GM19455 (cell line): ENCODE results near the gene TSEN54.

Experiments
- ATAC-seq: cut with Tn5 transposase; IDR thresholded peaks from one replicate; pipeline ENCODE4 v1.9.1; 2021; ENCODE audit not compliant: unreplicated experiment

TSEN54 gene

DNA sequence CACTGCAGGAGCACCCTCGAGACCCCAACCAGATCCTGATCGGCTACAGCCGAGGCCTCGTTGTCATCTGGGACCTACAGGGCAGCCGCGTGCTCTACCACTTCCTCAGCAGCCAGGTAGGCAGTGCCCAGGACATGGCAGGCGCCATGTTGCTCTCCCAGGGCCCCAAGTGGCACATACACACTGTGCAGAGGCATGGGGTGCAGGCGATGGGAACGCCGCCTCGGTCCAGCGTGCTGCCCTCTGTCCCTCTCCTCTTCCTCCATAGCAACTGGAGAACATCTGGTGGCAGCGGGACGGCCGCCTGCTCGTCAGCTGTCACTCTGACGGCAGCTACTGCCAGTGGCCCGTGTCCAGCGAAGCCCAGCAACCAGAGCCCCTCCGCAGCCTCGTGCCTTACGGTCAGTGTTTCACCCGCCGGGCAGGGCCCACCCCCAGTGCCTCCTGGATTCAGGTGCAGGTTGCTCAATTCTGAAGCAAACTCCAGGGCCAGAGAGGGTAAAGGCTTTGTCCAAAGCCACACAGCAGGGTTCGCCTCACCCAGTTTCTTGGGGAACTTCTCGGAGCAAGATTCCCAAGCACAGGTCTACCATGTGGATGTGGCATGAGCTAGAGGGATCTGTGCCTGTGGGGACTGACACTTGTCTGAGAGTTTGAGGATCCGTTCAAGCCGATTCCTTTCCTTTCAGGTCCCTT lies 46.9 kb downstream of the TSEN54 start:
- ATAC-seq: no peak

DNA sequence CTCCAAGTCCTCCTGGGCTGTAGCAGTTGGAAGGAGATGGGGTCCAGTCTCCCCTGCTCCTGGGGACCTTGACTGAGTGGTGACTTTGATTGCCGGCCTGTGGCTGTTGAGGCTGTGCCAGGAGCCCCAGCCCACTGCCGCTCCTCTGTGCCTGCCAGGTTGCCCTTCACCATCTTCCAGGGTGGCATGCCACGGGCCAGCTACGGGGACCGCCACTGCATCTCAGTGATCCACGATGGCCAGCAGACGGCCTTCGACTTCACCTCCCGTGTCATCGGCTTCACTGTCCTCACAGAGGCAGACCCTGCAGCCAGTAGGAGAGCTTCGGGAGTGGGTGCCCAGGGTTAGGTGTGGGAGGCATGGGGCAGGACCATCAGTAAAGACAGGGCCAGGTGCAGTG lies 47.9 kb downstream of the TSEN54 start:
- ATAC-seq: no peak

DNA sequence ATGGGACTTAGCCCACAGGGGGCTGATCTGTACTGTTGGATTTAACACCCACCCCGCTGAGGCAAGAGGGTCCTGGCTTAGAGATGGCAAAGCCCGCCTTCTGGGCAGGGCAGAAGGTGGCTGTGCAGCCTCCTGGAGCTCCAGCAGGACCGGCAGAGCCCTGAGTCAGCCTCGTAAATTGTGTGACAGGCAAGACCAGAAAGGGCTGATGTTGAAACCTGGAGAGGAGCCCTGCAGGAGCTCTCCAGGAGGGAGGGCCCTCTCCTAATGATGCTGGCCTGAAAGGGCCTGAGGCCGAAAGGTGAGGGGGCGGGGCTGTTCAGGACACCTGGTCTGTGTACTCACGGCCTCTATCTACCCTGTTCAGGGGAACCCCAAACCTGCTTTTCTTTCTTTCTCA lies 48.7 kb downstream of the TSEN54 start:
- no peak for ATAC-seq

DNA sequence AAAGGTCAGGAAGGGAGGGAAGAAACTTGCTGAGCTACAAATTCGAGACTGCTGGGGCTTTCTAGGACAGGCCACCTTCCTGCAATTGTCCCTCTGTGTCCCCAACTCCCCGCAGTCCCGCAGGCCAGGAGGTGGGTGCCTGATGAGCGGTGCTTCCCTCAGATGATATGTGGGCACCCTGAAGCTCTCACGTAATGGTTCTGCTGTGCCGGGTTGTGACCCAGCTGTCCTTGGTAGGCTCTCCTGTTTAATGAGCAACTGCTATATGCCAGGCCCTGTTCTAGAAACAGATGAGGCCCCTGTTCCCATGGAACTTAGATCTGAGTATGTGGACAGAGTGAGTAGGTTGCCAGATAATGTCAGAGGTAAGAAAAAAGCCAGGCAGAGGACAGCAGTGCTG lies 49.3 kb downstream of the TSEN54 start:
- ATAC-seq: no peak

DNA sequence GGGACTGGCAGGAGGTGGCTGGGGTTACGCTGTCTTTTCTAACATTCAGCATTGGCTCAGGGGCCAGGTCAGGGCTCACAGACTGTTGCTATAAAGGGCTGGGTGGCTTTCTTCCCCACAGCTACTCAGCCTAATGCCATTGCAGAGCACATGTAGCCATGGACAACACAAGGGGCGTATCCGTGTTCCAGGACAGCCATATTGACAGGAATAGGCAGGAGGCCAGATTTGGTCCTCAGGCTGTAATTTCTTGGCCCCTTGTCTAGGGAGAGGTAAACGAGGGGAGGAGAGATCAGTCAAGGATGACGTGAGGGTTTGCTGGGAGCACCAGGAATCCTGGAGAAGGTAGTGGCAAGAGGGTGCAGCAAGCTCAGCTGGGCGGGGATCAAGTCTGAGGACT lies 50.1 kb downstream of the TSEN54 start:
- ATAC-seq: no peak

DNA sequence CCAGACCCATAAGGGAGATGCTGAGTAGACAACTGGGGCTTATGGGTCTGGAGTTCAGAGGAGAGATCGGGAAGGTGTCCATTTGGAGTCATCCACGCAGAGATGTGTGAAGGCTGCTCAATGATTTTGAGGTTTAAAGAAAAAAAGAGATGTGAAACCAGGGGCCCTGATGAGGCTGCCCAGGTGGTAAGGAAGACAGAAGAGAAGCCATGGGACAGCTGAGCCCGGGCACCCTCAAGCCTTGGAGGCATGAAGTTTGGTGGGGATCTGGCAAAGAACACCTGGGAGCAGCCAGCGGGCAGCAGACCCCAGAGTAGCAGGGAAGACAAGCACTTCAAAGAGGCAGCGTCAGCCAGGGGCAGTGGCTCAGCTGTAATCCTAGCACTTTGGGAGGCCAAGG lies 50.5 kb downstream of the TSEN54 start:
- no peak for ATAC-seq

DNA sequence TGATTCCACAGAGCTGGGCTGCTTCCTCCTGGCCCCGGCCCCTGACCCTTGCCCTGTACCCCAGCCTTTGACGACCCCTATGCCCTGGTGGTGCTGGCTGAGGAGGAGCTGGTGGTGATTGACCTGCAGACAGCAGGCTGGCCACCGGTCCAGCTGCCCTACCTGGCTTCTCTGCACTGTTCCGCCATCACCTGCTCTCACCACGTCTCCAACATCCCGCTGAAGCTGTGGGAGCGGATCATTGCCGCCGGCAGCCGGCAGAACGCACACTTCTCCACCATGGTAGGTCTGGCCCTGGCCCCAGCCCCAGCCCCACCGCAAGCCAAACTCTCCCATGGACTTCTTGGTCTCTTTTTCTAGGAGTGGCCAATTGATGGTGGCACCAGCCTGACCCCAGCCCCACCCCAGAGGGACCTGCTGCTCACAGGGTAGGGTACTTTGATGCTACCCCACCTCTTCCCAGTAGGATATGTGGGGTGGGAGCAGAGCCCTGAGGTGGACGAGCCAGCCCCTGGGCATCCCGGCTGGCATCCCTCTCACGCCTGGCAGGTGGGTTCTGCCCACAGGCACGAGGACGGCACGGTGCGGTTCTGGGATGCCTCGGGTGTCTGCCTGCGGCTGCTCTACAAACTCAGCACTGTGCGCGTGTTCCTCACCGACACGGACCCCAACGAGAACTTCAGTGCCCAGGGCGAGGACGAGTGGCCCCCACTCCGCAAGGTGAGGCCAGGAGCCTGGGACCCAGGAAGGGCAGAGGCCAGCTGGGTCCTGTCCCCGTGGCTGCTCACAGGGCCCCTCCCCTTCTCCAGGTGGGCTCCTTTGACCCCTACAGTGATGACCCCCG lies 52.3 kb downstream of the TSEN54 start:
- ATAC-seq: no peak

DNA sequence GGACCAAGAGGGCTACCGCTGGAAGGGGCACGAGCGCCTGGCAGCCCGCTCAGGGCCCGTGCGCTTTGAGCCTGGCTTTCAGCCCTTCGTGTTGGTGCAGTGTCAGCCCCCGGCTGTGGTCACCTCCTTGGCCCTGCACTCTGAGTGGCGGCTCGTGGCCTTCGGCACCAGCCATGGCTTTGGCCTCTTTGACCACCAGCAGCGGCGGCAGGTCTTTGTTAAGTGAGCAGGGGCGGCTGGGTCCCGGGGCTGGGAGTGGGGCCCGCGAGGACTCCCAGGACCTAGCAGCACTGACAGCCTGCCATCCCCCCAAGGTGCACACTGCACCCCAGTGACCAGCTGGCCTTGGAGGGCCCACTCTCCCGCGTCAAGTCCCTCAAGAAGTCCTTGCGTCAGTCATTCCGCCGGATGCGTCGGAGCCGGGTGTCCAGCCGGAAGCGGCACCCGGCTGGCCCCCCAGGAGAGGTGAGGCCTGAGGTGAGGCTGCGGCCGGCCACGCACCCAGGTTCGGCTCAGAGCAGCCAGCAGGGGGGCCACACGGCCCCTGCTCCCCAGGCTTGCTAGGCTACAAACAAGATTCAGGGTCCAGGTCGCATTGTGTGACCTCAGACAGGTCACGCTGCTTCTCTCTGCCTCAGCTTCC lies 53.8 kb downstream of the TSEN54 start:
- ATAC-seq: no peak

DNA sequence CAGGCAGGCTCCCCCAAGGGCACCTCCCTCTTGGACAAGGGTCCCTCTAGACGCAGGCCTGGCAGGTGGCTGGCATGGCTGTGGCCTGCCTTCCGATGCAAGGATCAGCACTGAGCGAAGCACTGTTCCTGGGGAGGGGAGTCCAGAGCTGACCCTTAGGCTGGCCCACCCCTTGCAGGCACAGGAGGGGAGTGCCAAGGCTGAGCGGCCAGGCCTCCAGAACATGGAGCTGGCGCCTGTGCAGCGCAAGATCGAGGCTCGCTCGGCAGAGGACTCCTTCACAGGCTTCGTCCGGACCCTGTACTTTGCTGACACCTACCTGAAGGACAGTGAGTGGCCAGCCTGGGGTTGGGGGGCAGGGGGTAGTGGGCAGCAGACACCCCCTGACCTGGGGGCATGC lies 54.4 kb downstream of the TSEN54 start:
- no peak for ATAC-seq

DNA sequence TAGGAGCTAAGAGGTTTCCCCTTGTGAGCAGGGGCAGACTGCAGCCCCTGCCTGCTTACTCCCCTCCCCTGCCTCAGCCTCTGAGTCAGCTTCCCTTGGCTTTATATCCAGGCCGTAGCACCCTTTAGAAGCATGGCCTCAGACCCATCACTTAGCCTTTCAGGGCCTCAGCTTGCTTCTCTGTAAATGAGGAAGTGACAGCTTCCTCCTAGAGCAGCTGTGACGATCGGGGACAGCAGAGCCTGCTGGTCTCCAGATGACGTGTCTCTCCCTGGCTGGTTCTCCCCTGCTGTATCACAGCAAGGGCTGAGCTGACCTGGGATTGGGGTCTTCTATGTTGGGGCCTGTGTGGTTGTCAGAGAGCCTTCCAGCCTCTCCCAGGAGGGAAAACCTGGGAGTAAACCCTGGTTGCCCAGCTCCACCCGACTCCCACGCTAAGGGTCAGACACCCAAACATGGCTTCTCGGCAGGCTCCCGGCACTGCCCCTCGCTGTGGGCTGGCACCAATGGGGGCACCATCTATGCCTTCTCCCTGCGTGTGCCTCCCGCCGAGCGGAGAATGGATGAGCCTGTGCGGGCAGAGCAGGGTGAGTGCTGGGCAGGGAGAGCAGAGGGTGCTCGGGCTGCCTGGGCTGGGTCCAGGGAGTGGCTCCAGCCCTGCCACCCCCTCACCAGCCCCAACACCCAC lies 55.0 kb downstream of the TSEN54 start:
- ATAC-seq: no peak

DNA sequence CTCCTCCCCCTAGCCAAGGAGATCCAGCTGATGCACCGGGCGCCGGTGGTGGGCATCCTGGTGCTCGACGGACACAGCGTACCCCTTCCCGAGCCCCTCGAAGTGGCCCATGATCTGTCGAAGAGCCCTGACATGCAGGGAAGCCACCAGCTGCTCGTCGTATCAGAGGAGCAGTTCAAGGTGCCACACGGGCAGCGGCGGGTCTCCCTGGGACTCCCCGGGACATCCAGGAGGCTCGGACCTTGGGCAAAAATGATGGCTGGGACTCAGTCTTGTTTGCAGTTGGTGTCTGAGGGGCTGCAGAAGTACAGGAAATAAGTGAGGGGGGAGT lies 55.5 kb downstream of the TSEN54 start:
- no peak for ATAC-seq

DNA sequence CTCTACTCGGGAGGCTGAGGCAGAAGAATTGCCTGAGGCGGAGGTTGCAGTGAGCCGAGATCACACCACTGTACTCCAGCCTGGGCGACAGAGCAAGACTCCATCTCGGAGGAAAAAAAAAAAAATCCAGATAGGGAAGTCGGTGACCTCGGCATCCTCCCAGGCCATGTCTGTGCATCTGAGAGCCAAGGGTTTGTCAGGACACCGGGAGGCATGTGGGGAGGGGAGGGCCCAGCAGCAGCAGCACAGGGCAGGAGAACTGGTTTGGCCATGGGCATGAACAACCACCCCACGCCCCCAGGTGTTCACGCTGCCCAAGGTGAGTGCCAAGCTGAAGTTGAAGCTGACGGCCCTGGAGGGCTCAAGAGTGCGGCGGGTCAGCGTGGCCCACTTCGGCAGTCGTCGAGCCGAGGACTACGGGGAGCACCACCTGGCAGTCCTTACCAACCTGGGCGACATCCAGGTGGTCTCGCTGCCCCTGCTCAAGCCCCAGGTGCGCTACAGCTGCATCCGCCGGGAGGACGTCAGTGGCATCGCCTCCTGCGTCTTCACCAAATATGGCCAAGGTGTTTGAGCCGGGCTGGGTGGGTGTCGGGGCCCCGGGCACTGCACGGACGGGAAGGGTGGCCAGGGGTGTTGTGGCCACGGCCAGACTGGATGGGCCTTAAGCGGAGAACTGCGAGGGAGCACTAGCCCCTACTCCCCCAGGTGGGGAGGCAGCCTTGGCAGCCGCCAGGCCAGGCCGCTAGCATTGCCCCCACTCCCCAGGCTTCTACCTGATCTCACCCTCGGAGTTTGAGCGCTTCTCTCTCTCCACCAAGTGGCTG lies 56.6 kb downstream of the TSEN54 start:
- no peak for ATAC-seq

DNA sequence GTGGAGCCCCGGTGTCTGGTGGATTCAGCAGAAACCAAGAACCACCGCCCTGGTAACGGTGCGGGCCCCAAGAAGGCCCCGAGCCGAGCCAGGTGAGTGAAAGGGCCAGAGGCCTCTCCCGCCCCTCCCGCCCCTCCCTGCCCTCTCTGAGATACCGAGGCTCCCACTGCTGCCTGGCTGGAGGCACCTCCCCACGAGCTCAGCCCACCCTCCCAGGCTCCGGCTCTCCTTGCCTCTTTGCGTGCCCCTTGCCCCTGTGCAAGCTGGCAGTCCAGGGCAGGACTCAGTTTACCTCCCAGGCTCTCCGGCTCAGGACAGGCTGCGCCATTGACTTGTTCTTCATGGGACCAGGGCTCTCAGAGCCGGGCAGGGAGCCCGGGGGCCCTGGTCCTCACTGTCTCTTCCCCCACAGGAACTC lies 57.2 kb downstream of the TSEN54 start:
- ATAC-seq: no peak

DNA sequence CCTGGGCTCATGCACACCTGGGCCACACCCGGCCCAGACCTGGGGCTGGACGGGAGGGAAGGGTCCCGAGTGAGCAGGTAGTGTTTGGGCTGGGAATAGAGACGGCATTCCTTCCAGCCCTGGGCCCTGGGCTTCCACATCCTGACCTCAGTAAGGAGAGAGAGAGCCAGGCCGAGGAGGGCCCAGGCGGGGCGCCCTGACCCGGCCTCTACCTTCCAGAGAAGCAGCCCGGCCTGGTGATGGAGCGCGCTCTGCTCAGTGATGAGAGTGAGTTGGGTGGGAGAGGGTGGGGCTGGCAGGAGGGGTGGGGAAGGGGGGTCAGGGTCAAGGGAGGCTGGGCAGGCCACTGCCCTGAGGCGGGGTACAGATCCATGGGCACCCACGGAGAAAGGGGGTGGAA lies 57.7 kb downstream of the TSEN54 start:
- no peak for ATAC-seq
